Caki2 (cell line): ENCODE results near the gene SLC35D3. TPM values are rescaled to one million over a fixed set of nuclear protein-coding genes. Genes with fewer than 3 reads are reported as not detected.
"Not testable (repeated sequence)": the region's sequence is repeated elsewhere in the genome, so short reads cannot be mapped to it uniquely, and the experiment has no call there.

Source experiments
- DNase-seq: peaks from one replicate; pipeline ENCODE4 v3.0.0-alpha.2; 2015; ENCODE audit warnings: low read depth
- in situ Hi-C: cut with HindIII; loops from 2 replicates; pipeline ENCODE4 v1.10.0; 2016; ENCODE audit warnings: low sequenced_read_pairs, low pct_unique_long_range_greater_than_20kb, mixed read lengths
- total RNA-seq: library from RNA; depleted of rRNA; stranded (reverse); fragments of >200 nt; shearing (Covaris generic); gene quantifications from 2 replicates; pipeline ENCODE4 v1.2.3, GENCODE V29; 2014; ENCODE audit warnings: low replicate concordance; rRNA removed

Gene SLC35D3
- total RNA-seq, 1 experiment from 2014 or later: not detected

DNA sequence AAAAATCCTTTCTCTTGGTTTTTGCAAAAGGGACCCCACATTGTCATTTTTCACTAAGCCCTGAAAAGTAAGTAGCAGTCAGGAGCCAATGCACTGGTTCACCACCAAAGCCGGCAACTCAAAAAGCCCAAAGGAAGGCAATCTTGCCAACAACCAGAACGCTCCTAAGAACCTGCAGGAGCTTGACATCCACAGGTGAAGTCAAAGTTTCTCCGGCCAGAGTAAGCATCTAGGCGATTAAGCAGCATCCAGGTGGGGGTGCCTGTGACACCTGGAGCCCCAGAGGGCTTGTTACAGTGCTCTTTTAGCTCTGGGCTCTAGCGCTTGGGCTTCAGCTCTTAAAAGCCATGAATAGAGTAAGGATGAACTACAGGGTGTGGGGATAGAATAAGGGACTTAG is 36.1 kb downstream of the SLC35D3 start:
- in situ Hi-C loops: no loop called here
- no peak for DNase-seq

DNA sequence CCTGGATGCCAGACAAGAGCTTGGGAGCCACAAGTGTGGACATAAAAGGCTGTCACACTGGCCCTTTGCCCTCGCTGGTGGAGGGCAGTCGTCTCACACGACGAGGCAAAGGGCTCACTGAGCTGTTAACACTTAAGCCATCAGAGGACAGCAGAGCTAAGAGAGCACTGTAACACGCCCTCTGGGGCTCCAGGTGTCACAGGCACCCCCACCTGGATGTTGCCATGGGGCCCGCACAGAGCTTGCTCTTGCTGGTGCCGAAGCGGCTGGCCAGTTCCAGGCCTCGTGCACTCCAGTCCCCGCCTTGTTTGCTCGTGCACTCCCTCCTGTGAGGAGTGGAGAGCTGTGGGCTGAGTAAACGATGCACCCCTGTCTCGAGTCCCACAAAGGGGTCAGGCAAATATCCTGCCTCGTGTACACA is 37.4 kb downstream of the SLC35D3 start:
- no peak for DNase-seq
- in situ Hi-C loops: no loop called here

DNA sequence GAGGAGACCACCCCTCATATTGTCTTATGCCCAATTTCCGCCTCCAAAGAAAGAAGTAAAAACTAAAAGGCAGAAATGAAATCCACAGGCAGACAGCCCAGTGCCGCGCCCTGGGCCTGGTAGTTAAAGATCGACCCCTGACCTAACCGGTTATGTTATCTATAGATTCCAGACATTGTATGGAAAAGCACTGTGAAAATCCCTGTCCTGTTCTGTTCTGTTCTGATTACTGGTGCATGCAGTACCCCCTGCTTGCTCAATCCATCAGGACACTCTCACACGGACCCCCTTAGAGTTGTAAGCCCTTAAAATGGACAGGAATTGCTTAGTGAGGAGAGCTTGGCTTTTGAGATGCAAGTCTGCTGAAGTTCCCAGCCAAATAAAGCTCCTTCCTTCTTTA is 37.8 kb downstream of the SLC35D3 start:
- DNase-seq, in situ Hi-C loops: not testable (repeated sequence)

DNA sequence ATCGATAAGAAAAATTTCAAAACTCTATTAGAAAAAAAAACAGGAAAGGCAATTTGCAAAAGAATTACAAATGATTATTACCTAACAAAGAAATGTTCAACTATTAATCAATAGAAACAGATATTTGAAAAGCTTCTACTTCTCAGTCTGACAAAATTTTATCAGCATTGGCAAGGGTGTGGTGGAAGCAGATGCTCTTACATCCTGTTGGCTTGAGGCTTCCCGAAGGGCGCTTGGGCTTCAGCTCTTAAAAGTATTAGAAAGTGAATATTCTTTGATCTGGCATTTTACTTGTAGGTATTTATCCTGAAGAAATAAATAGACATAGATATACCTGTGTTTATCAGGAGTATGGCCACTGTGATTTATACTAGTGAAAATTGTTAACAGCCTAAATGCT is 38.7 kb downstream of the SLC35D3 start:
- no peak for DNase-seq
- in situ Hi-C loops: no loop called here

DNA sequence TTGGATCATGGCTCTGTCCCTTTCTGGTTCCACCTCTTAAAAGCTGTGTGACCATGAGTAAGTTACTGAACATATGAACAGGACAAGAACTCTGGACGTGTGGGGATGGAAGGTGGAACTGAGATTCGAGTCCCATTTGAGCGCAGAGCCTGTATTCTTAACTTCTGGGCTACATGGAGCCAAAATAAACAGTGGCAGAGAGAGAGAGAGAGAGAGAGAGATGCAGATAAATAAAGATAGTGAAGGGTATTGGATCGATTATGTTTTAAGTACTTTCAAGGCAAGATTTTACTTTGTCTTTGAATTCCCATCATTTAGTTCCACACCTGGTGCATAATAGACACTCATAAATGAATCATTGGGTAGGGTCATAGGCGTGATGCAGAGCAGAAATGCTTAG is 39.7 kb downstream of the SLC35D3 start:
- in situ Hi-C loops: no loop called here
- DNase-seq: no peak

DNA sequence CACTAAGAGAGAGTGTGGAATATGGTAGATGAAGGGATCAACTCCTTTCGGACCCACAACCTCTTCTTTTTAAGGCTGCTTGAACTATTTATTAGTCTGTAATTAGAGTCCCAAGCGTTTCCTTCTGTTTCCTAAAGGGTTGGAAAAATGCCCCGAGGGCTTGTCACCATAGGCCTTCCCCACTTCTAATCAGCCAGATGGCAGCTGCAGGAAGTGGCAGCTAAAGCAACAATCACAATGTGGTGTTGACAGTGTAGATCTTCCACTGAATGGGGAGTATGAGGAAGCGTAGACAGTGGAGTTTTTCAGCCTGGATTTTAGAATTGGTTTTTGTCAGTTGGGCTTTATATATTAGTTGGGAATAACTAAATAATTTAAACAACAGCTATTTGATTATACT is 40.6 kb downstream of the SLC35D3 start:
- in situ Hi-C loops: no loop called here
- DNase-seq: no peak

DNA sequence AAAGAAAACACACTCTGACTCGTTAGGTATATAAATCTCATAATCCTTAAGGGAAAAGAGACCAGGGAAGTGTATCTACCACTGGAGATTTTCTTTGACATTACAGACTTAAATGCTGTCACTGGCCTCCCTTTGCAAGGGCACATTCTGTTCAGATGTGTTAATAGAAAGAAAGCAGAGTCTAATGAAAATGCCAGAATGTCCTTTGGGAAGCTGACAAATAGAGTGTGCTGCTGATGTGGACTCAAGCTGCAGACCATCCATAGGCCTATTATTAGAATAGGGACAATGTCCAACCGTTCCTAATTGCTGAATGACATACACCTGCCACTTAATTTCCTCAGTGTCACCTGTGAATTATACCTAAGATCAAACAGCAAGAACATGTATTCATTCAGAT is 41.2 kb downstream of the SLC35D3 start:
- no peak for DNase-seq
- in situ Hi-C loops: no loop called here

DNA sequence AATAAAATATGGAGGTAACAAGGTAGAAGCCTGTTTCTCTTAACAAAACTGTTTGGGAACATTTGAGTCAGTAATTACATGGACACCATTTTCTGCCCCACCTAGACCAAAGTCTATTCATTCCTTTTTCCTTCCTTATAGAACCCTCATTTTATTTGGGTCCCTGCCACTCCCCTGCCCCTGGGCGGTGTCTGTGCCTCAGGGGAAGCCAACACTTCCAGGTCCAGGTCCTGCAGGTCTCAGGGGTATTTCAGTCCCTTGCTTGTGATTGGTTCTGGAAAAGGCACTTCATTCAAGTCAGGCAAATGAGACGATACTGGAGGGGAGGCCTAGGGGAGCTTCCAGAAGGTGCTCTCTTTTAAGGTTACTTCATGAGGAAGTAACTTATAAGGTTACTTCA is 42.3 kb downstream of the SLC35D3 start:
- in situ Hi-C loops: no loop called here

DNA sequence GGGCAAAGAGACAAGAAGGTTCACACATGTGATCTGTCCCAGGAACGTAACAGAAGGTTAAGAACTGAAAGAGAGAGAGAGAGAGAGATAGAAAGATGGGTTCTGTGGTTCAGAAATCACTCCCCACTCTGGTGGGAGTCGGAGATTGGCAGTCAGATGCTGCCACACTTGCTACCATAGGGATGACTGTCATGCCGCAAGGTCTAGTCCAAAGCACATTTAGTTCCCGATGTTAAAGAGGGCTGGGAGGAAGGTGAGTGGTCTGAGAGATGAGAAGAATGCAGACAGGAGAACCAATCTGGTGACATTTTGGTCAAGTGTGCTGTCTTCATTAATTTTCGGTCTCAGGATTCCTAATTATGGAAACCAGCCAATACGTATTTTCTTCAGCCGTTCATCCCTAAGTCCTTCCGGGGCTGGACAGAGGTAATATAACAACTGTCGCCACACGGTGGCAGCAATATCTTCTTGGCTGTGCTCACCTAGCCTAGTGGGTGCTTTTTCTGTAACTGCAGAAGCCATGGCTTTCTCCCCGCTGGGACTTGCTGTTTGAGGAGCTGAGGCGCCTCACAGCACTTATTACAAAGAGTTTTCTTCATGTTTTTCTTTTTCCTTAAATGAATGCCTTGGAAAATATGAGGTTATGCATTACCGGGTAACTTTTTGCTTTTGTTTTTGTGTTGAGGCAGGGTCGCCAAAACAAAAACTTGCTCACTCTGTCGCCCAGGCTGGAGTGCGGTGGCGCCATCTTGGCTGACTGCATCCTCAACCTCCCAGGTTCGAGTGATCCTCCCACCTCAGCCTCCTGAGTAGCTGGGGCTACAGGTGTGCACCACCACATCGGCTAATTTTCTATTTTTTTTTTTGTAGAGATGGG is 46.0 kb downstream of the SLC35D3 start:
- in situ Hi-C loops: no loop called here
- DNase-seq: peak; percentile 65

More for the DNA sequence above, 42.3 kb downstream of the SLC35D3 start:
- DNase-seq: no peak

DNA sequence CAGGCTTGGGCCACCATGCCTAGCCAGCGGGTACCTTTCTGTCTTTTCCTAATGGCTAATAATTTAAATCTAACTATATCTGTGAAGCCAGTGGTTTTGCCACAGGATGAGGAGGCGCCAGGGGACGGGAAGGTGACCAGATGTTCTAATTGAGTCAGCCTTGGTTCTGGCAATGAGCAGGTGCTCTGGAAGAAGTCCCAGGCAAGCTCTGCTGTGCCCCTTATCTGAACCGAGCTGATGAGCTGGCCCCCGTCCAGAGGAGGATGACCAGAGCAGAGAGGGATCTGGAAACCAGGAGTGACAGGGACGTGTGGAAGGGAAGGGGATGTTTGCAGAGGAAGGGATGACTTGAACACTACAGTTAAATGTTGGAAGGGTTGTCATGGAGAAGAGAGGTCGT is 46.7 kb downstream of the SLC35D3 start:
- no peak for DNase-seq
- in situ Hi-C loops: no loop called here

DNA sequence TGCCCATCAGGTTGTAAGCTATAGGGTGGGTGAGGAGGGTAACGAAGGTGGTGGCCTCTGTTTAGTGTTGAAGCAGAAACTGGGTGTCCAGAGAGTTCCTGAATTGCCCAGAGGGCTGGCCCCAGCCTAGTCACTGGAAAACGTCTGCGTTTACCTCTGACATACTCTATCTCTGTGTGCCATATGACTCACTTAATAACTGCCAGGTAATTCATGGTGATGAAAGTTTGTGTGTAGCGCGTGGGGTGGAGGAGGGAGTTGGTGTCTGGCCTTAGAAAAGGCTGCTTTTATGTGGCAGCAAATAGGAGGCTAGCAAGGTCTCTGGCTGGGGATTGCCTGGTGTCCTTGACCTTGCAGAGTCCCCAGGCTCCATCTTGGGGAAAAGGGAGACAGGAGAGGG is 47.3 kb downstream of the SLC35D3 start:
- DNase-seq: no peak
- in situ Hi-C loops: no loop called here

DNA sequence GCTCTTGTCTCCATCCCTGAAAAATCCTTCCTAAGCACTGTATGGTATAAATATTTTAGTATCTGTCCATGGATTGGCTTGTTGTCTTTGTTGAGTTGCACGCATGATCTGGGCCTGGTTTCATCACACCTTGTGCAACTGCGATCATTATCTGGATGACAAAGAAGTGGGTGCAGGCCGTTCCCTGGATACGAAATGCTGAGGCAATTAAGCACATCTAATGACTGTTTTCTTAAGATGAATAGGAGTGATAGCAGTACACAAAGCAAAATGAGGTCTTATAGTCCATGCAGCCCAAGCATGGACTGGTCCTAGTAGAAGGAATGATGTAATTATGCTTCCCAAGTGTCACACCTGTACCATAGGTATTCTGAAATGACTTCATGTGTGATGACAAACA is 47.8 kb downstream of the SLC35D3 start:
- no peak for DNase-seq
- in situ Hi-C loops: no loop called here

DNA sequence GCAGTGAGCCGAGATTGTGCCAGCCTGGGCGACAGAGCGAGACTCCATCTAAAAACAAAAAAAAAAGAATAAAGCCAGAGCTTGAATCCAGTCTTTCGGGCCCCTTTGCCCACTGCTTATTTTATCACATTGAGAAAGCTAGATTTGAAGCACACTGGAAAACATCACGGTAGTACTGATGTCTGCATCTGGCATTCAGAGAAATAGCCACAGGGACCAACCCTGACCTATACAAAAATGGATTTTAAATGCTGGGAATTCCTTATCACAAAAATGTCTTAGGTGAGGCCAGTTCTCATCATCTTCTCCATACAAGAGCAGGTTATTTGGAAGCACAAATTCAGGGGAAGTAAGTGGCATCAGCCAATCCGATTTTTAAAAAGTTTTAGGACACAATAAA is 49.5 kb downstream of the SLC35D3 start:
- in situ Hi-C loops: no loop called here

DNA sequence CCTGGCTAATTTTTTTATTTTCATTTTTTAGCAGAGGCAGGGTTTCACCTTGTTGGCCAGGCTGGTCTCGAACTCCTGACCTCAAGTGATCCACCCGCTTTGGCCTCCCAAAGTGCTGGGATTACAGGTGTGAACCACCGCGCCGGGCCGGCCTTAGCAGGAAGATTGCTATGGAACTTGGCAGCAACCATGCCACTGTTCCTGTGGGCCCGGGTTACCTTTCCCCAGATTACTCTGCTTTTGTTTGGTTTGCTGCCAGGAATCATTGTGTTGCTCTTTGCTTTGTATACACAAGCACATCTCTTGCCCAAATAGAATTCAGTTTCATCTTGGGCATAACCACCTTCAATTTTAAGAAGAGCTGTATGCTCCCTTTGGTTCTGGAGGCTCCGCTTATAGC is 51.7 kb downstream of the SLC35D3 start:
- in situ Hi-C loops, DNase-seq: not testable (repeated sequence)

More for the DNA sequence above, 49.5 kb downstream of the SLC35D3 start:
- DNase-seq: no peak

Other genes starting within 250 kb of the SLC35D3 start
- 7.0 and 7.2 TPM in 2 replicates for gene MAP3K5, start 129.8 kb upstream of the SLC35D3 start, total RNA-seq
- 13.8 and 22.3 TPM in 2 replicates for gene PEX7, start 99.7 kb upstream of the SLC35D3 start, total RNA-seq
- gene IL20RA, start 122.7 kb downstream of the SLC35D3 start, total RNA-seq: not detected in 2 replicates